Activated CD4-positive, alpha-beta T cell treated with anti-CD3 and anti-CD28 coated beads for 36 hours (primary cell): ENCODE results near the gene CAVIN4. TPM values are rescaled to one million over a fixed set of nuclear protein-coding genes. Genes with fewer than 3 reads are reported as not detected.

ENCODE experiments used
- ATAC-seq: fragments of 200-7000 bp; cut with Tn5 transposase; one replicate; pipeline ENCODE4 v1.10.0; 2021; ENCODE audit warnings: mild to moderate bottlenecking, moderate library complexity
- CTCF ChIA-PET: fragments of 350-600 bp; sonication (Branson Sonifier 250); formaldehyde crosslinking; loops from one replicate; lab custom pipeline; 2021; ENCODE audit warnings: antibody characterized with exemption; lab: Charles Lee
- POLR2A ChIA-PET: fragments of 350-600 bp; sonication (Branson Sonifier 250); formaldehyde crosslinking; loops from one replicate; lab custom pipeline; 2021; ENCODE audit warnings: antibody characterized with exemption, inconsistent platforms; lab: Charles Lee
- DNase-seq: peaks from one replicate; pipeline ENCODE4 v3.0.0-alpha.2; 2020
- H3K27ac Mint-ChIP-seq: one replicate; pipeline ENCODE4 v1.8.0; 2021; ENCODE audit warnings: mixed read lengths
- H3K27me3 Mint-ChIP-seq: one replicate; pipeline ENCODE4 v1.8.0; 2021; ENCODE audit warnings: mixed read lengths
- H3K36me3 Mint-ChIP-seq: one replicate; pipeline ENCODE4 v1.8.0; 2021; ENCODE audit warnings: low read depth, mixed read lengths
- H3K4me1 Mint-ChIP-seq: one replicate; pipeline ENCODE4 v1.8.0; 2021; ENCODE audit warnings: mixed read lengths
- H3K4me3 Mint-ChIP-seq: one replicate; pipeline ENCODE4 v1.8.0; 2021; ENCODE audit warnings: mild to moderate bottlenecking, moderate library complexity, mixed read lengths
- H3K9me3 Mint-ChIP-seq: one replicate; pipeline ENCODE4 v1.8.0; 2021; ENCODE audit warnings: low read depth, mixed read lengths
- intact Hi-C, 2 experiments: fragments of 100-400 bp; cut with DNase I in 1 of 2; cut with micrococcal nuclease in 1 of 2; formaldehyde crosslinking; loops; one replicate each; pipeline versions ENCODE4 v1.14.2 to v1.15.1; 2022 to 2024; cut with DNase I, micrococcal nuclease
- total RNA-seq, 2 experiments: library from RNA; stranded (reverse); gene quantifications; one replicate each; pipeline ENCODE4 v1.2.3, GENCODE V29; 2021

CAVIN4 gene
- total RNA-seq, 2 experiments from 2014 or later, result 0.16 to 0.18 TPM

DNA sequence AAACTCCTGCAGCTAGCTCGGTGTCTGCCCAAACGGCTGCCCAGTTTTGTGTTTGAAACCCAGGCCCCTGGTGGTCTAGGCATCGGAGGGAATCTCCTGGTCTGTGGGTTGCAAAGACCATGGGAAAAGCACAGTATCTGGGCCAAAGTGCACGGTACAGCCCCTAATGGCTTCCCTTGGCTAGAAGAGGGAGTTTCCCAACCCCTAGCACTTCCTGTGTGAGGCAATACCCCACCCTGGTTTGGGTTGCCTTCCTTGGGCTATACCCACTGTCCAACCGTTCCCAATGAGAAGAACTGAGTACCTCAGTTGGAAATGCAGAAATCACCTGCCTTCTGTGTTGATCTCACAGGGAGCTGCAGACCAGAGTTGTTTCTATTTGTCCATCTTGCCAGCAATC is 41.8 kb downstream of the CAVIN4 start:
- no peaks in the 10 kb centered on the region for H3K36me3 Mint-ChIP-seq
- ChIA-PET CTCF (no interaction called here), POLR2A (no interaction called here)
- no peak for ATAC-seq
- H3K27me3 Mint-ChIP-seq, result peaks cover 13% of the 10 kb centered on the region
- H3K9me3 Mint-ChIP-seq, result peaks cover 7% of the 10 kb centered on the region
- no peaks in the 10 kb centered on the region for H3K4me1 Mint-ChIP-seq
- H3K4me3 Mint-ChIP-seq, result no peak overlapping the region
- intact Hi-C loops, result no loop called here
- no peak overlapping the region for H3K27ac Mint-ChIP-seq
- DNase-seq, result no peak

DNA sequence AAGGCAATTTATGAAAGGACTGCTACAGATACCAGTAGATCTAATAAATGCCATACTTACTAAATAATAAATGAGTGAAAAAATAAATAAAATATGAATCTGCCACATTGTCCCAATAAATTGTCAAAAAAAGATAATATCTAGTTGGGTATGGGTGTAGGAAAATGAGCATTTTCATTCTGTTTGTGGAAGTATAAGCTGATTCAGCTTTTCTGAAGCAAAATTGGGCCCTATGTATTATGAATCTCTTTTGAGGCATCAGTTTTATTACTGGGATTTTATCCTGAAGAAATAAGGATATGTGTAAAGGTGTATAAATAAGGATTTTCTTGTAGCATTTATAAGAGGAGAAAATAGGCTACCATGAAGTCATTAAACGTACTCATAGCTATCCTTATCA is 46.1 kb downstream of the CAVIN4 start:
- intact Hi-C loops, result no loop called here
- DNase-seq (no peak), ATAC-seq (no peak)
- Mint-ChIP-seq H3K36me3 (no peaks in the 10 kb centered on the region), H3K4me3 (no peak overlapping the region), H3K27ac (no peak overlapping the region), H3K27me3 (peaks cover 2% of the 10 kb centered on the region), H3K4me1 (no peaks in the 10 kb centered on the region), H3K9me3 (peaks cover 4% of the 10 kb centered on the region)
- ChIA-PET POLR2A (no interaction called here), CTCF (interaction anchor here (0.7 kb wide), 1 partner anchor 145 kb away, joined by 3 read pairs; no protein-coding TSS in a partner anchor)

DNA sequence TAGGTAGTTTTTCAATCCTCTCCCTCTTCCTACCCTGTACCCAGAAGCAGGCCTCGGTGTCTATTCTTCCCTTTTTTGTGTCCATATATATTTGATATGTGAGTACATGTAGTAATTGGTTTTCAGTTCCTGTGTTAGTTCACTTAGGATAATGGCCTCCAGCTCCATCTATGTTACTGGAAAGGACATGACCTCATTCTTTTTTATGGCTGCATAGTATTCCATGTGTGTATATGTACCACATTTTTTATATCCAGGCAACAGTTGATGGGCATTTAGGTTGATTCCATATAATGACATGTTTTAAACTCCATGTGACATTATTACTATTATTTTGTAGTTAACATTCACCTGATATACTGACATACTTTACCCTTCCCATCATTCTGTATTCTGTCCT is 49.1 kb downstream of the CAVIN4 start:
- POLR2A ChIA-PET, result no interaction called here
- Mint-ChIP-seq H3K4me3 (no peak overlapping the region), H3K27ac (no peak overlapping the region), H3K27me3 (peaks cover 9% of the 10 kb centered on the region), H3K36me3 (no peaks in the 10 kb centered on the region), H3K4me1 (no peaks in the 10 kb centered on the region), H3K9me3 (peaks cover 4% of the 10 kb centered on the region)
- ATAC-seq (no peak), DNase-seq (no peak)
- CTCF ChIA-PET, result no interaction called here
- intact Hi-C loops, result no loop called here

DNA sequence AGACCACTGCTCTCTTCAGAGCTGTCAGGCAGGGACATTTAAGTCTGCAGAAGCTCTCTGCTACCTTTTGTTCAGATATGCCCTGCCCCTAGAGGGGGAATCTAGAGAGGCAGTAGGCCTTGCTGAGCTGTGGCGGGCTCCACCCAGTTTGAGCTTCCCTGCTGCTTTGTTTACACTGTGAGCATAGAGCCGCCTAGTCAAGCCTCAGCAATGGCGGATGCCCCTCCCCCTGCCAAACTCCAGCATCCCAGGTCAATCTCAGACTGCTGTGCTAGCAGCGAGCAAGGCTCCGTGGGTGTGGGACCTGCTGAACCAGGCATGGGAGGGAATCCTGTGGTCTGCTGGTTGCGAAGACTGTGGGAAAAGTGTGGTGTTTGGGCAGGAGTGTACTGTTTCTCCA is 59.9 kb downstream of the CAVIN4 start:
- H3K27me3 Mint-ChIP-seq, result peaks cover 11% of the 10 kb centered on the region
- no peak for DNase-seq
- no peak for ATAC-seq
- ChIA-PET CTCF (no interaction called here), POLR2A (no interaction called here)
- no peaks in the 10 kb centered on the region for H3K4me1 Mint-ChIP-seq
- no peaks in the 10 kb centered on the region for H3K9me3 Mint-ChIP-seq
- no peak overlapping the region for H3K4me3 Mint-ChIP-seq
- H3K36me3 Mint-ChIP-seq, result no peaks in the 10 kb centered on the region
- H3K27ac Mint-ChIP-seq, result no peak overlapping the region
- intact Hi-C loops, result no loop called here

Other genes starting within 250 kb of the CAVIN4 start
- gene TEX10, start 225.1 kb upstream of the CAVIN4 start, total RNA-seq, result 10 to 100 TPM; 24.8 to 27.5 TPM
- gene MSANTD3, start 150.9 kb upstream of the CAVIN4 start, total RNA-seq, result 10 to 100 TPM; 17.9 to 21.6 TPM
- under 1 TPM in 1 of 2 experiments, not detected in 1; 0.27 TPM for gene TMEFF1, start 104.9 kb upstream of the CAVIN4 start, total RNA-seq